HG03159 (cell line): ENCODE measurements around the gene PACSIN1.

Source experiments
- ATAC-seq: cut with Tn5 transposase; IDR thresholded peaks from one replicate; pipeline ENCODE4 v1.9.1; 2021; ENCODE audit warnings: mild to moderate bottlenecking, moderate library complexity; ENCODE audit not compliant: unreplicated experiment

The PACSIN1 gene

GRCh38 chr6:34560366-34561226 lies 94.7 kb downstream of the PACSIN1 start:
- no peak for ATAC-seq

GRCh38 chr6:34561227-34561530 lies 95.3 kb downstream of the PACSIN1 start:
- no peak for ATAC-seq

- no peak for ATAC-seq
Measured at GRCh38 chr6:34562350-34562749, 96.5 kb downstream of the PACSIN1 start.

GRCh38 chr6:34562861-34563512 lies 97.1 kb downstream of the PACSIN1 start:
- ATAC-seq = no peak

GRCh38 chr6:34563513-34563870 lies 97.6 kb downstream of the PACSIN1 start:
- ATAC-seq = no peak

GRCh38 chr6:34564181-34564580 lies 98.3 kb downstream of the PACSIN1 start:
- no peak for ATAC-seq

- no peak for ATAC-seq
Measured at GRCh38 chr6:34565722-34566137, 99.9 kb downstream of the PACSIN1 start.

- no peak for ATAC-seq
Measured at GRCh38 chr6:34566830-34567546, 101.1 kb downstream of the PACSIN1 start.

GRCh38 chr6:34568341-34569201 lies 102.7 kb downstream of the PACSIN1 start:
- ATAC-seq = no peak

- no peak for ATAC-seq
Measured at GRCh38 chr6:34569361-34569973, 103.6 kb downstream of the PACSIN1 start.

- ATAC-seq = no peak
Measured at GRCh38 chr6:34570066-34570833, 104.4 kb downstream of the PACSIN1 start.

- ATAC-seq = no peak
Measured at GRCh38 chr6:34571388-34571787, 105.5 kb downstream of the PACSIN1 start.

GRCh38 chr6:34572021-34572420 lies 106.1 kb downstream of the PACSIN1 start:
- no peak for ATAC-seq

- ATAC-seq = no peak
Measured at GRCh38 chr6:34572585-34572984, 106.7 kb downstream of the PACSIN1 start.

- no peak for ATAC-seq
Measured at GRCh38 chr6:34573567-34574183, 107.8 kb downstream of the PACSIN1 start.

- no peak for ATAC-seq
Measured at GRCh38 chr6:34574647-34575293, 108.9 kb downstream of the PACSIN1 start.

GRCh38 chr6:34575326-34575725 lies 109.5 kb downstream of the PACSIN1 start:
- no peak for ATAC-seq

GRCh38 chr6:34576286-34576955 lies 110.5 kb downstream of the PACSIN1 start:
- ATAC-seq = no peak
